ENCODE measurements around the gene PCNX1.

- TF ChIP-seq, protein P1, sequence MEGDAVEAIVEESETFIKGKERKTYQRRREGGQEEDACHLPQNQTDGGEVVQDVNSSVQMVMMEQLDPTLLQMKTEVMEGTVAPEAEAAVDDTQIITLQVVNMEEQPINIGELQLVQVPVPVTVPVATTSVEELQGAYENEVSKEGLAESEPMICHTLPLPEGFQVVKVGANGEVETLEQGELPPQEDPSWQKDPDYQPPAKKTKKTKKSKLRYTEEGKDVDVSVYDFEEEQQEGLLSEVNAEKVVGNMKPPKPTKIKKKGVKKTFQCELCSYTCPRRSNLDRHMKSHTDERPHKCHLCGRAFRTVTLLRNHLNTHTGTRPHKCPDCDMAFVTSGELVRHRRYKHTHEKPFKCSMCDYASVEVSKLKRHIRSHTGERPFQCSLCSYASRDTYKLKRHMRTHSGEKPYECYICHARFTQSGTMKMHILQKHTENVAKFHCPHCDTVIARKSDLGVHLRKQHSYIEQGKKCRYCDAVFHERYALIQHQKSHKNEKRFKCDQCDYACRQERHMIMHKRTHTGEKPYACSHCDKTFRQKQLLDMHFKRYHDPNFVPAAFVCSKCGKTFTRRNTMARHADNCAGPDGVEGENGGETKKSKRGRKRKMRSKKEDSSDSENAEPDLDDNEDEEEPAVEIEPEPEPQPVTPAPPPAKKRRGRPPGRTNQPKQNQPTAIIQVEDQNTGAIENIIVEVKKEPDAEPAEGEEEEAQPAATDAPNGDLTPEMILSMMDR (tag by site-specific recombination; IDR thresholded peaks at IDR 0.05), result no peak
- TF ChIP-seq ZNF623 (tag by site-specific recombination; IDR thresholded peaks at IDR 0.05) (no peak), INSM2 (tag by site-specific recombination; IDR thresholded peaks at IDR 0.05) (no peak)
Measured at GRCh38 chr14:70898111-70898745, 9.0 kb upstream of the PCNX1 start.

Data from HEK293 (cell line).